Measurements from ENCODE around the gene EMILIN1.

GRCh38 chr2:27118525-27119329, 40.3 kb downstream of the EMILIN1 start, which contains the start of gene CGREF1:
- no peak for TF ChIP-seq CTCF (IDR thresholded peaks at IDR 0.05)
- no peak for TF ChIP-seq SMC3 (IDR thresholded peaks at IDR 0.05; ENCODE audit: low read depth, low read length)
- TF ChIP-seq GABPA (IDR thresholded peaks at IDR 0.05; ENCODE audit: low read depth), result no peak
- TF ChIP-seq FOSL2 (IDR thresholded peaks at IDR 0.05; ENCODE audit: borderline replicate concordance, low read depth), result no peak
- TF ChIP-seq TEAD4 (IDR thresholded peaks at IDR 0.05; ENCODE audit: borderline replicate concordance, insufficient read depth), result no peak
- no peak for TF ChIP-seq POLR2AphosphoS5 (IDR thresholded peaks at IDR 0.05; ENCODE audit: low read depth, low read length)
- no peak for TF ChIP-seq RFX5 (IDR thresholded peaks at IDR 0.05; ENCODE audit: low read length)

All from SK-N-SH (cell line).